HG02970 (cell line): ENCODE measurements around the gene SLC35B2.
"Not testable (repeated sequence)": the region's sequence is repeated elsewhere in the genome, so short reads cannot be mapped to it uniquely, and the experiment has no call there.

Experiments
- ATAC-seq: cut with Tn5 transposase; IDR thresholded peaks from one replicate; pipeline ENCODE4 v1.9.1; 2021; ENCODE audit warnings: mild to moderate bottlenecking, moderate library complexity, moderate number of reproducible peaks; ENCODE audit not compliant: unreplicated experiment, low FRiP score

The SLC35B2 gene

GRCh38 chr6:44237021-44237812 is 20.1 kb downstream of the SLC35B2 start:
- no peak for ATAC-seq

- ATAC-seq = no peak
Measured at GRCh38 chr6:44235891-44236516, 21.3 kb downstream of the SLC35B2 start.

- ATAC-seq = no peak
Measured at GRCh38 chr6:44235269-44235668, 22.1 kb downstream of the SLC35B2 start.

DNA sequence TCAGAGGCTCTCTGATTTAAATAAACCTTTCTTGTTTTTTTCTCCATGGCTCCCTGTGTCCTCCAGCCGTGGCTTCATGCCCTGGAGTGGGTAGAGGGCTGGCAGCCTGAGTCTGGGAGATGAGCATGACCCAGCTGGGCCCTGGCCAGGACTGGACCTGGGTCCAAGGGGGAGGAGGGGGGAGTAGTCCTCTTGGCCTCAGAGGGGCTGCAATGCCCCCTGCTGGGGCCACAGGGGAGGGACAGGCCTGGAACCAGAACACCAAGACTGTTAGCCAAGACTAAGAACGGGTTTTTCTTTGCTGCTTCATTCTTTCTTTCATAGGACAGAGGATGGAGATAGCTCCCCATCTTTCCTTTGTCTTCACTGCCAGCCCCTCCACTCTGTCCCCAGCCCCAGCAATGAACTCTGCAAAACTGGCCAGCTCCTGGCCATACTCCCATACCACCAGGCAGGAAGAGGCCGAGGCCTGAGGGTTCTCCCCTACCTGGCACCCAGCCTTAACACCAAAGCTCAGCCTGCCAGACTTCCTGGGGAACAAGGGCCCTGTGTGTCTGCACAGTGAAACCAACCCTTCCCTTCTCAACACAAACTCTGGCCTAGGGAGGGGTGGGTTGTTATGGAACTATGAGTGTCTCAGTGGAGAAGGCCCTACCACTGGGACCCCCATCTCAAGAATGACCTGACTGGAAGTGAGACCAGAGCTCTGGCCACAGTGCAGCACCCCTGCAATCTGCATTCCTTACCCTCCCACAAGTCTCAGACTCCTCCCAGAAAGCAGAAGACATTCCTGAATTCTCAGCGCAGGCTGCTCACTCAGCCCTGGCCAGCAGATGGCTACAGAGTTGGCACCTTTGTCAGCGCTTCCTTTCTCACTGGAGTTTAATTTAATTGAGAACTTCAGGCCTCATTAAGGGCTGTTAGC is 23.0 kb downstream of the SLC35B2 start:
- no peak for ATAC-seq

GRCh38 chr6:44233567-44234100 is 23.7 kb downstream of the SLC35B2 start:
- ATAC-seq = no peak

DNA sequence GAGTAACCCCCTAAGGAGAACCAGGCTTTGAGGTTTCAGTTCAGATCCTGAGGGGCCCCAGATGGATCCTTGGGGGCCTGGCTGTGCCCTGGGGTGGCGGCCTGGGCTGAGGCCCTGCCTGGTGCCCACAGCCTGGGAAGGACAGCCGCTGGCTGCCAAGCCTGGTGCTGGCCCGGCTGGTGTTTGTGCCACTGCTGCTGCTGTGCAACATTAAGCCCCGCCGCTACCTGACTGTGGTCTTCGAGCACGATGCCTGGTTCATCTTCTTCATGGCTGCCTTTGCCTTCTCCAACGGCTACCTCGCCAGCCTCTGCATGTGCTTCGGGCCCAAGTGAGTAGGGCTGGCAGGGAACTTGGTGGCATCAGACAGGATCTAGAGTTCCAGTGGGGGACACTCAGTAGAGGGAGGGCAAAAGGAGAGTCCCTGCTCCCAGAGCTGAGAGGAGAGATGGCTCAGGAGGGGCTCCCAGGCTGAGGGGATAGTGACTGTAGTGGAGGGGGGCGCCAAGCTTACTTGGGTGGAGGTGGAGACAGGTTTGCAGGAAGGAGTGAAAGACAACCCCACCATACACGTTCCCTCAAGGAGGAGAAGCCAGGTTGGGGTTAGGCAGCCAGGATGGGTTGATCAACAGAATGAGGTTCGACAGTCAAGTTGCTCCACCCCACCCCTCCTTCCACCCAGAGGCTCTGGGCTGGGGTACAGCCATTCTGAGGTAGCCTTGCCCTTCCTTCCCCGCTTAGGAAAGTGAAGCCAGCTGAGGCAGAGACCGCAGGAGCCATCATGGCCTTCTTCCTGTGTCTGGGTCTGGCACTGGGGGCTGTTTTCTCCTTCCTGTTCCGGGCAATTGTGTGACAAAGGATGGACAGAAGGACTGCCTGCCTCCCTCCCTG is 24.4 kb downstream of the SLC35B2 start:
- no peak for ATAC-seq

DNA sequence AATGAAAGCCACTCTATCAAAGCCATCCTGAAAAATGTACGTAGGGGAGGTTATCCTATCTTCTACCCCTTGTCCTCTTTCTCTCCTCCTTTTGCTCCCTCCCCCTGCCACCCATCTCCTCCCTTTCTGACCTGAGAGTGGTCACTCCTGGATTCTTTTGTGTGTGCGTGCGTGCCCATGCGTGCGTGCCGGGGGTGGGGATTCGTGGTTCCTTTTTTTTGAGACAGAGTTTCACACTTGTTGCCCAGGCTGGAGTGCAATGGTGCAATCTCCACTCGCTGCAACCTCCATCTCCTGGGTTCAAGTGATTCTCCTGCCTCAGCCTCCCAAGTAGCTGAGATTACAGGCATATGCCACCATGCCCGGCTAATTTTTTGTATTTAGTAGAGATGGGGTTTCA is 25.9 kb downstream of the SLC35B2 start:
- not testable (repeated sequence) for ATAC-seq

DNA sequence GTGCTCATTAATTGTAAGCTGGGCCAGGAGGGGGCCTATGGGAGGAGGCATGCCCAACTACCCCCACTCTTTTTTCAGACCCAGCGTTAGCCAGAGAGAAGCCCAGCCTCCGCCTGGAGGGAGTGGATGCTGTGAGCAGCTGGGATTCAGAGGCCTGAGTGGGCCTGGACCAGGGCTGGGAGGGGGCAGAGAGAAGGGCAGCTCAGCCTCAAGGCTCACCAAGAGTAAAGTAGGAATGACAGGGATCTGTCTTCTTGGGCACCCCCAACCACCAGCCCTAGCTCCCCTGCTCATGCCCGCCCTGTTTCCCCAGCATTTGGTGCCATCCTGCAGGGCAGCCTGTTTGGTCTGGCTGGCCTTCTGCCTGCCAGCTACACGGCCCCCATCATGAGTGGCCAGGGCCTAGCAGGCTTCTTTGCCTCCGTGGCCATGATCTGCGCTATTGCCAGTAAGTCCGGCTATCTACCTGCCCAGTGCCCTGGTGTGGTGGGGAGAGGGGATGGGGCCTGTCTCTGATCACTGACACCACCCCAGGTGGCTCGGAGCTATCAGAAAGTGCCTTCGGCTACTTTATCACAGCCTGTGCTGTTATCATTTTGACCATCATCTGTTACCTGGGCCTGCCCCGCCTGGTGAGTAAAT is 27.2 kb downstream of the SLC35B2 start:
- ATAC-seq = no peak

- no peak for ATAC-seq
Measured at GRCh38 chr6:44229376-44230033, 27.8 kb downstream of the SLC35B2 start.

DNA sequence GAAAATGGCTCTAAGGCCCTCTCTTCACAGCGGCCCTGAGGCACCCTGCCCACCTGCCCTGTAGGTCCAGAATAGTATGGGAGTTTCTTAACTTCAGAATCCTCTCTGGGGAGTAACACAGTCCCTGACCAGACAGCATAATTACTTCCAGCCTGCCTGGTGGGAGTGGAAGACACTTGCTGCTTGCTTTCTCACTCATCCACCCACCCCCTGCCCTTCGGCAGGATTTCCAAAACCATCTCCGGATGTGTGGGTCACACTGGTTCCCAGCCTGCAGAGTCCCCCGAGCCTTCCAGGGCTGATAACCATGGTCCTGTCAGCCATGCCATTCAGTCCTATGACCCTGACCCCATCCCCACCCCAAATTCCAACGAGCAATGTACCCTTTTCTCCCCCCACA is 28.5 kb downstream of the SLC35B2 start:
- no peak for ATAC-seq

DNA sequence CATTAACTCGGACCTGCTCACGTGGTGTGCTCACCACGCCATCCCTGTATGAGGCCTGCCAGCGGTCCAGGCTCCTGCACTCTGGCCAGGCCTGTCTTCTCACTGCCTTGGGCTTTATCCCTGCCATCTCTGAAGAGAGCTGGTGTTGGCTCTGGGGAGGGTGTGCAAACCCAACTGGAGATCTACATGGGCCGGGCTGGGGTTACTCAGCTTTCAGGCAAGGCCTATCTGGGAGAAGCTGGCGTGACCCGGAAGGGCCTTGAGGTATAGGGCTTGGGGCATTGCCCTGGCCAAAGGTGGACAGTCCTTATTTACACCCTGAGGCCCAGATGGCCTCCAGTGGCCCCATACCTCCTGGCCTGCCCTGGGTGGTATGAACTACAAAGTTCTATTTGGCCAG is 28.9 kb downstream of the SLC35B2 start:
- ATAC-seq = no peak

DNA sequence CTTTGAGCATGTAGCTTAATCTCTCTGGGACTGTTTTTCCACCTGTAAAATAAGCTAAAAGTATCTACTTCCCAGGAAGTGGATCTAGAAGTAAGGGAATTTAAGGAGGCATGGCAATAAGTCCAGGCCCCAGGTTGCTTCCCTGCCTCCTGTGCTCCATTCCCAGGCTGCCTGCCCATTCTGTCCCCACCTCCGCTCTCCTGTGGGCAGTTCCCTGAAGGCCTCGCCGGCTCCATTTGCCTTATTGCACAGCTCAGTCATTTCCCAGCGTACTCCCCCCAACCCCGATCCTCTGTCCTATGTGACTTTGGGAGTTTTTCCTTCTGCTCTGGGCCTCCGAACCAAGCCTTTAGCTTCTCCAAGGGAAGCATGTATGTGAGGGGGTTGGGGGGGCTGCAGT is 29.3 kb downstream of the SLC35B2 start:
- no peak for ATAC-seq

GRCh38 chr6:44227148-44227793 is 30.1 kb downstream of the SLC35B2 start:
- no peak for ATAC-seq

DNA sequence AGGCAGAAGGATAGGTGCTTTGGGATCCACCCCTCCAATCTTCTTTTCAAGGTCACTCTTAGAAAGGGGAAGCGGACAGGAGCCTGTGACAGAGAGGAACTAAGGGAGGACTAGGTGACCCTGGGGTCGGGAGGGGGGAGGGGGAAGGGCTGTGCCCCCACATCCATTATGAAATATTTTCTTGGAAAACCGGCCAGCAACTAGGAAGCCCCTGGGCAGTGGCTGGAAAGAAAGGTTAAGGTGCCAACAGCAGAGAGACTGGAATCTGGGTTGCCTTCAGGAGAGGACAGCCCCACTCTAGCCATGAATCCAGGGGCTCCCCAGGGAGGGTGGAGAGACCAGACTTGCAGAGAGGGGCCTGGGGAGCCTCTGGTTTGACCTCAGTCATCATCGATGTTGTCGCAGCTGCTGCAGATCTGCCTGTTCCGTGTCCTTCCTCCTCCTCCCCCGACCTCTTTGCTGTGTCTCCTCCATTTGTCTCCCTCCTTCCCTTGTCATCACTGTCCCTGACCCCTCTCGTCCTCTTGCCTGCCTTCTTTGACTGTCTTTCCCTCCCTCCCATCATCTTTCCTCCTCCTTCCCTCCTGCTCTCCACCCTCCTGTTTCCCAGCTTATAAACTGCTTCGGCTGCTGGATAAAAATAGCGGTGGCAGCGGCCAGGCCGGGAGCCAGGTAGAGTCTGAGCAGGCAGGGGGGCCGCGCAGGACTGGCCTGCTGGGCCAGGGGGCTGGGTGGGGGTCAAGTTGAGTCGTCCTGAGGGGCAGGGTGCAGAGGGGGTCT is 30.8 kb downstream of the SLC35B2 start:
- no peak for ATAC-seq

DNA sequence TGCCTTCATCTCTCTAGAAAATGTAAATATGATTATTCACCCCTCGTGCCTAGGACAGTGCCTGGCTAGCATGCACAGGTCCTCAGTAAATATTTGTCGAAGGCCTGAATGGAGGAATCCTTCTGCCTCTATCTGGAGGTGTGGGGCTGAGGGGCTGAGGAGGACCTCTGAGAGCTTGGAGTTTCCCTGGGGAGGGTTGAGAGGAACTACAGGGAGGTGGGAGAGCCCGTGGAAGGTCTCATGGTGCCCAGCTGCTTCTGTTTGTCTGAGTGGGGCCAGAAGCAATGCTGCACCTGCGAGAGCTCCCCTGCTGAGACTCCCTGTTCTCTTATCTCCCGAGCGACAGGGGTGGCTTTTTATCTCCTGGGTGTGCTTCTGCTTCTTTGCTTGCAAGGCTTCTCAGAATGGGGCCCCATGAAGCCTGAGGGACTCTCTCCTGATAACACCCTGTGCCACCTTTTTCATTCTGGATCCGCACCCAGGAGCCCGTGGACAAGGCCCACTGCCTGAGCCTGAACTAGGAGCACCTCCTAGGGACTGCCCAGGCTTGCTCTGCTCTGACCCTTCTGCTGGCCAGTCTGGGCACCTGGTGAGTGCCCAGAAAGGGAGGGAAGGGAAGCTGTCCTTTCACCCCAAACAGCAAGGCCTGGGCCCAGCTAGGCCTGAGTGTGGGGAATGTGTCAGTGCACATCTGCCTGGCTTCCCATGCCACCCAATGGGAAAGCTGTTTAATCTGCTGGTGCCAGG is 31.6 kb downstream of the SLC35B2 start:
- ATAC-seq = no peak

- ATAC-seq = no peak
Measured at GRCh38 chr6:44224965-44225305, 32.4 kb downstream of the SLC35B2 start.
